Fibroblast of gingiva (primary cell): ENCODE results near the gene SREBF2.
"Not testable (repeated sequence)": the region's sequence is repeated elsewhere in the genome, so short reads cannot be mapped to it uniquely, and the experiment has no call there.

ENCODE experiments used
- DNase-seq: peaks from one replicate; pipeline ENCODE4 v3.0.0-alpha.2; 2011; ENCODE audit warnings: low read depth

SREBF2 gene

DNA sequence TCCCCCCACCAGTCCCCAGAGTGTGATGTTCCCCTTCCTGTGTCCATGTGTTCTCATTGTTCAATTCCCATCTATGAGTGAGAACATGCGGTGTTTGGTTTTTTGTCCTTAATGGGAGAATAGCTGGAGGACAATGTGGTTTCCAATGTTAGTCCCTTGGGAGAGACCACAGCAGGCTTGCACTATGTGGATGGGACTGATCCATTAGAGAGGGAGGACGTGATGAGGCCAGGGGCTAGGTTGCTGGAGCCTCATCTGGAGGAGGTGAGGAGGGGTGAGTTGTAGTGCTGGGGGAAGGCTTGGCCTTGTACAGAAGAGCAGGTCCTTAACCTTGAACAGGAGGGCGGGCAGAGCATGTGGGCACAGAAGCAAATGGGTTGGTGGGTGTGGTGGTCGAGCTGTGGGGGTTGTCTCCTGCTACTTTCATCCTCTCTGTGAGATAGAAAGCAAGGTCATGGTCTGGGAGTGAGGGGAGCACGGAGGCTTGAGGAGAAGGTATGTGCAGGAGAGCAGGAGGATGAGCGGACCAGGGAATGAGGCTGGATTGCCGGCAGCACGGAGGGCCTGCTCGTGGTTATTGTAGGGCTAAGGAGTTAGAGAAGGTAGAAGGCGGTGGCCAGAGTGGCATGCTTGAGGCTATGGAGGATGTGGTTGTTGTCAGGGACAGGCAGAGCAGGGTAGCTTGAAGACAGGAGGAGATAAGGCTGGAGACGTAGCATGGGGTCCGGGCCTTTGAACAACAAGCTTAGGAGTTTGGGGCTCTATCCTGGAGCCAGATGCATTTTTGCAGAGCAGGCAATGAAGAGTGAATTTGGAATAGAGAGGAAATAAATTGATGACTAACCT lies 11.2 kb upstream of the SREBF2 start:
- DNase-seq: no peak

DNA sequence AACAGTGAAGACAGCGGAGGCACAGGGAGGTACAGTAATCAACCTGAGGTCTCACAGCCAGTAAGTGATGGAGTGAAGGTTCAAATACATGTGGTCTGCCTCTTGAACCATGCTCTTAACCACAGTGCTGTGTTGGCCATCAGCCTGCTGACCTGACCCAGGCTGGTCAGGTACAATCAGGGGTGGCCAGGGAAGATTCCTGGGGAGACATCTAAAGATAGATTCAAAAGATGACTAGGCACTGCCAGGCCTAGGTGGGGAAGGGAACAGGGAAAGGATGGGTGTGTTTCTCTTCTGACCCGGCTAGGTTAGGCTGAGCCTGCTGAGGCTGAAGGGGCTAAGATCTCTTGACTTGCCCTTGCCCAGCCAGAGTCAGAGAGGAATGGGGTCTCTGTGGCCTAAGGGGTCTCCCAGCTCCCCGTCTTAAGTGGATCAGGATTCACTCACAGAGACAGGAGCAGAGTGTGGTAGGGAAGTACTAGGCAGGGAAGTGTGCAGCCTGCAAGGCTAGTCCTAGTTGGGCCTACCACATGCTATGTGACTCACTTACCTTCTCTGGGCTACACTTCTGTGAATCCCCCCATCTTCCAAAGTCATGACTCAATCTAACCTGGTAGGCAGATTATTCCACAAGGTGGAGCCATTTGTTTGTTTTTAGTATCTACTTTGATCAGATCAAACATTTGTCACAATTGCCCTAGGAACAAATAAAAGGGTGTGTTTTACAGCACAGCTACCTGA lies 10.4 kb upstream of the SREBF2 start:
- peak; percentile 28 for DNase-seq

DNA sequence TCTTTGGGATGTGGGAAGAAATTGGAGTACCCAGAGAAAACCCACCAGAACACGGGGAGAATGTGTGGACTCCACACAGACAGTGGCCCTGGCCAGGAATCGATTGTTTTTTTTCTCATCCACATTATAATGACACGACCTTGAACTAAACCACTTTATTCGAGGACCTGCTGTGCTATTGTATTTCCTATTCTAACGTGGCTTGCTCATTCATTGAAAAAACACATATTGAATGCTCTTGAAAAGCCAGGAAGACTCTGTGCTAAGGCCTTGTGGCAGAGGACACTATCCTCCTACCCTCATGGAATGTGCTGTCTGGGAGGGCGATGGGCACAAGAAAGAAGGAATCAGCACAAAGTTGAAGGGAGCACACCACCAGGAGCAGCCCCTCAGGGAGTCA lies 9.1 kb upstream of the SREBF2 start:
- no peak for DNase-seq

DNA sequence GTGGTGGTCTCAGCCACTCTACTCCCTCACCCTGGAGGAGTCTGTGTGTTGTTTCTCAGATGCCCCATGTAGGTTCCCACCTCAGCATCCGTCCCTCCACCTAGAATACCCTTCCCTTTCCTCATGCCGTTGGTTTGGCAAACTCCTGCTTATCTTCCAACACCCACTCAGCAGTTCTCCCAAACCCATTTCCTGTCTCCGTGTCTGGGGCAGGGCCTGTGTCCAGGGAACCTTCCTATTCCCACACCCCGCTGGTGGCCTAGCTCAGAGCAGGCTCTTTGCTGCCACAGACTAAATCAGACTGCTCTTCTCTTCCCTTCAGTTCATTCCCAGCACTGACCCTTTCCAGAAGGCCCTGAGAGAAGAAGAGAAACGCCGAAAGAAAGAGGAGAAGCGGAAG lies 7.5 kb upstream of the SREBF2 start:
- DNase-seq: no peak

DNA sequence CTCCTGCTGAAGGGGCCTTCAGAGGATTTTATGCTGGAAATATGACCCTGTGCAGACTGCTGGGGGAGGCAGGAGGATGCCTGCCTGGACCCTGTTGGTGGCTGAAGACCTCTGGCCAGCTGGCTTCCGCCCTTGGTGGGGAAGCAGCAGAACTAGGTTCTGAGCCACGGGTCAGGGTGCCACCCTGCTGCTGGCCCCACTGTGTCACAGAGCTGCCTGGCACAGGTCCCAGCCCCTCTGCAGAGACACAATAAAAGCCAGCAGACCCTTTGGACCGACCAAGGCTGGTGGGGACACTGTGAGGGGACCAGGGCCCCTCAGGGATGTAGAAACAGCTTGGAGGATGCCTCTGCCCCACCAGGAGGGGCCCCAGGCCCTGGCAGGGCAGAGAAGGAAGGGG lies 6.9 kb upstream of the SREBF2 start:
- DNase-seq: no peak

DNA sequence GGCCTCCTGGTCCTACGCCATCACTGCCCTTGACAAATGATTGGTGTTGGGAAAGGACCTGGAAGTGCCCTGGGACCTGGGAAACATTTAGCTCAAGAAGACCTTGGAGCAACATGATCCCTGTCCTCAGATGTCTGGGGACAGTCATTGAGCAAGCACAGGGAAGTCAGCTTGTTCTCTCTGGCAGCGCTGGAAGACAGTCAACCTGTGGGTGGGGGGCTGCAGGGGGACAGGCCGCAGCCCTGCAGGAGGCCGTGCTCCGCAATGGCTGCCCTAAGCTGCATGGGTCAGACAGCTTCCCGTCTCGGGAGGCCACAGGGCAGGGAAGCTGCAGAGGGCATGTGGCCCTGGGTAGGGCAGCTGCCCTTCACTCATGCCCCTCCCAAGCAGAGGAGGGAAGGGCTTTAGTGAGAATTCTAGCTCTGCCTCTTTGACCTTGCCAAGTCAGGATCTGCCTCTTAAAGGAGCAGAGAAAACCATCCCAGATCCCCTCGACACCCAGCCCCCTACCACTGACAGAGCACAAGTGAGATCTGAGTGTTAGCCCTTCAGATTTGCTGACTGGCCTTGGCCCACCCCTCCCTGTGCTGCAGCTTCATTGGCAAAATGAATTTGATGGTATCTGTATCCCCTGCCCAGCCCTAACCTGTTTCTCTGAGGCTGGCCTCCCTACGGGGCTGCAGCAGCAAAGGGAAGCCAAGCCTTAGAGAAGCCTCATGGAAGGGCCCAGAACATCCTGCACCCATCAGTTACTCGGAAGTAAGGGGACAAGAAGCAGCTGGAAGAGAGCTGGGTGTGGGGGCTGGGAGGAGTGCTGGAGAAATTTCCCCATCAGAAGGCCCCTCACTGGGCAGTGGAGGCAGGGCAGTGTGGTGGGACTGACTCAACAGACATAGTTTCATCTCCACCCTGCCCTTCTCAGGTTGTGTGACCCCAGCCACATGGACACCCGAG lies 6.2 kb upstream of the SREBF2 start:
- no peak for DNase-seq

DNA sequence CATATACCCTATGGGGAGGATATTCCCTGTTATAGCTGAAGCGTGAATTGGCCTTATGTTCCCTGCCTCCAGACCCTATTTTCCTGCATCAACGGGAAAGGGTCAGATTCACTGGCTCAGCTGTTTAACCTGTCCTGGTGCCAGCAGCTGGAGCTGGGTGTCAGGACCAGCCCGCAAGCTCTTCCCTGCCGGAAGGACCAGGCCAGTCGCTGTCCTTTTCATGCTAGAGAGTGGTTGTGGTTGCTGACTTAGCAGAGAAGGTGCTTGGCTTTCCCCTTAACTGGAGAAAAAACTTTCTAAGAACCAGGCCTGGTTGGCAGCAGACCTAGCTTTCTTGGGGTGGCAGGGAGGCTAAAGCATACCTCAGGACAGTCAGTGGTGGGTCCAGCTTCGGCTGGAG lies 5.2 kb upstream of the SREBF2 start:
- no peak for DNase-seq

DNA sequence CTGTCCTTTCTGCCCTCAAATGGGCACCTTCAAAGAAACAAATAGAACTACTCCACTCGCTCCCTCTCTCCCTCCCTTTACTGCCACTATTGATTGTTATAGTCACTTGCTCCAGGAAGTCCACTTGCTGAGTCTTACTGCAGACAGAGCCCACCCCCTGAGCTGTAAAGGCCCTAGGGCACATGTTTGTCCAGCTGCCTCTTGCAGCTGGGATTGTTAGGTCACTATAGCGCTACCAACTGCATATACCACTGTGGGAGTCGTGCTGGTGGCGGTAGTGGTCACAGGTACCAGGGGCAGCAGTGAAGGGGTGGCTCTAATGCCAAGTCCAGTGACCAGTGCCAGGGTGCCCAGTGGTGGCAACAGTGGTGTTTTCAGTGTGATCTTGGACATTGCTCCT lies 4.4 kb upstream of the SREBF2 start:
- no peak for DNase-seq

DNA sequence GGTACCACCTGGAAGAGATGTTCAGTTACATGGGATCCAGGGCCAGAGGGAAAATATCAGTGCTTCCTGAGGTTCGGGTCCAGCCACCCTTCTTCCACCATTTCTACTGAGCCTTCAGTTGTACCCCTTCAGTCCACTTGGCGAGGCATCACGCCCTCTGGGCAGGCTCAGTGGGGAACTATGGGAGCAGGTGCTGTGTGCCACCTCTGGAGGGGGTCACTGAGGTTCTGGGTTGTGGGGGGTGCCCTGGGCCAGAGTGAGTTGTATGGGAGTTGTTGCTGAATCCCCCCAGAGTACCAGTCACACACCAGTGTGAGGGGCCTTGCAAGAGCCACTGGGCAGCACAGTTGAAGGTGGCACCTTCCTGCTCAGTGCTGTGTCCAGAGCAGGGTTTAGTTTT lies 2.7 kb upstream of the SREBF2 start:
- DNase-seq: no peak

DNA sequence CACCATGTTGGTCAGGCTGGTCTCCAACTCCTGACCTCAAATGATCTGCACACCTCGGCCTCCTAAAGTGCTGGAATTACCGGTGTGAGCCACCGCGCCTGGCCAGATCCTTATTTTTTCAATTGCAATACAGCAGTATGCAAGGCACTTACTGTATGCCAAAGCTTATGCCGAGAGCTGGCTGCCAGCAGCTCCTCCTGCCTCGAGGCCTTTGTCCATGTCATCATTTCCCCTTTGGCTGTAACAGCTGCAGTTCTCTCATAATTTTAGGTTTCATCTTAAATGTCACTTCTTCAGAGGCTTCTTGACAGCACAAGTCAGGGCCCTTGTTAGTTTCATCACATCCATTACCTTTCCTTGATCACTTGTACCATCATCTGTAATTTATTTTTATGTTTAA lies 1.5 kb upstream of the SREBF2 start:
- peak; percentile 71 for DNase-seq

DNA sequence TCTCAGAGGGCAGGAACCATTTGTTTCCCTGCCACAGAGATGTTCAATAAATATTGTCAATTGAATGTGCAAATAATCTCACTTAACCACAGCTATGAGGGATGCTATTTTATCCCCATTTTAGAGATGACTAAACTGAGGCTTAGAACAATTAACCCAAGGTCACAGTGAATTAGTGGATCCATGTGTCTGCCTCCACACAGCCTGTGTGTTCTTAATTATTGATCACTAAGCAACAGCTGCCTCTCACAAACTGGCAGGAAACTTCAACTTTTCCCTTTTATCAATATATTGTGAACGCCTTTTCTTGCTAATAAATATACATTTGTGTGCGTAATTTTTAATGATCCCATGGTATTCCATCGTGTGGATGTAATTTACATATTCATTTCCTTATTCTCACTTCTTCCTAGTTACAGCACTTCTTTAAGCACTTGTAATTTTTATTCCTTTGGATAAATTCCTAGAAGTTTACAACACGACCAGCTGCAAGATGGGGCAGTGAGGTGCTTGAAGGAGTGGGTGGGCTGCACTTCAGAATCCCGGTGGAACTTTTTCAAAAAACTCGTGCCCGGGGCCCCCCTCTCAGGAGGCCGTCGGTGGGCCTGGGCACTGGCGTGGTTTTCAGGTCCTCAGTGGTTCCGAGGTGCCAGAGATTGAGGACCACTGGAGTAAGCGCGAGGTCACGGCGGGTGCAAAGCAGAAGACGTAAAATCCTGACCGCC lies 915 bp upstream of the SREBF2 start:
- DNase-seq: no peak

DNA sequence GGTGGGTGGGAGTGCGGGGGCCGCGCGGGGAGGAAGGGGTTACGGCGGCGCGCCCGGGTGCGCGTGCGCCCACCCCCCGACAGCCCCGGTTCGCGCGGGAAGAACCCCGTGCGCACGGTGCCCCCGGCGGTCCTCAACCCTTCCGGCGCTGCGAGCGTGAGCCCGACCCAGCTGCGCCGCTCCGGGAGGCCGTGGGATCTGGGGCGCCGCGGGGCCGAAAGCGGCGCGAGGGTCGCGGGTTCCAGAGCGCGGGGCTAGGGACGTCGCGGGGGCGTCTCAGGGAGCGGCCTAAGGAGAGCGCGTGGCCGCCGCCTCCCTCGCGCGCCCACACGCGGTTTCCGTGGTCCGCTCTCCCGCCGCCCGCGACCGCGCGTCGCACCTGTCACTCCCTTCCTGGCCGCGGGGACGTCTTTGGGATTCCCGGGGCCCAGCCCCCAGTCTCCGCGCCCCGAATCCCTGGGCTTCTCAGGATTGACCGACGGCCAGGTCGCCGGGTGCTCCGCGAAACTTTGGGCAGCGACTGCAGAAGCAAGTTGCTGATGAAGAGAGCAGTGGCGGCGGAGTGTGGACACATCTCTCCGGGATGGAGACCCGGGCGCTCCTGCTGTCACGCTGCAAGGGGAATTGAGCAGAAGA lies 582 bp downstream of the SREBF2 start:
- no peak for DNase-seq

DNA sequence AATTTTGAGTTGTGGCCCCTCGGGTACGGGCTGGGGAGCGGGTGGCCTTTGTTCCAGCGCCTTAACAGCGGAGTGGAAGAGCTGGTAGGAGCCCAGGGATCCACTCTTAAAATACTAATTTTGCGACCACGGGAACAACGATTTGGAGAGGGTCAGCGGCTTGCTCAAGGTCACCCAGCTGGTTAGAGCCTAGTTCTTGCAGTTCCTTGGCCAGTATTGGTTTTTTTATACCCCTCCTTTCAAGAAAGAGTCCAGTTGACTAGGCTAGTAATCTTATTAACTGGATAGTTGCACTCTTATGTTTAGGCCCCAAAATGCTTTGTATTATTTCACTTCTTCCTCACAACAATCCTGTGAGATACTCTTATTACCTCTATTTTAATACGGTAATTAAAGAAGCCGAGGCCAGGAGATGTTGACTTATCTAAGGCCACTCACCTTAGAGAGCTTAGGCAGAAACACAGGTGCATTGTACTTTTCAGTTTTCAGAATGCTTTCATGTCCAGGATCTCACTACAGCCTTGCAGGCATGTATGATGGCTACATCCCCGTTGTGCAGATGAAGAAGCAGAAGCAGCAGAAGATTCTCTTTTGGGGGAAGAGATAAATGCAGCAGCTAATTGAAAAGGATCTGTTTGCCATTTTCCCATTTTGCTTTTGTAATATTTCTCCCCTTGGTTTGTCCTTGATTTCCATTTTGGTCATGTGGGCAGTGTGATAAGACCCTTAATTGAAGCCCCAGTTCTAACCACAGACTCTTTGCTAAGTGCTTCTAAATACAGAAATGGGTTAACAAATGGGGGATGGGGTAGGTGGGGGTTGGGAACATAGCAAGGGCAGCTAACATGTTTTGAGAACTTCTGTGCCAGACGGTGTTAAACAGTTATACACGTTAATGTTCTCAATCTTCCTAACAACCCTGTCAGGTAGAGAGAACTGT lies 1.4 kb downstream of the SREBF2 start:
- DNase-seq: no peak

DNA sequence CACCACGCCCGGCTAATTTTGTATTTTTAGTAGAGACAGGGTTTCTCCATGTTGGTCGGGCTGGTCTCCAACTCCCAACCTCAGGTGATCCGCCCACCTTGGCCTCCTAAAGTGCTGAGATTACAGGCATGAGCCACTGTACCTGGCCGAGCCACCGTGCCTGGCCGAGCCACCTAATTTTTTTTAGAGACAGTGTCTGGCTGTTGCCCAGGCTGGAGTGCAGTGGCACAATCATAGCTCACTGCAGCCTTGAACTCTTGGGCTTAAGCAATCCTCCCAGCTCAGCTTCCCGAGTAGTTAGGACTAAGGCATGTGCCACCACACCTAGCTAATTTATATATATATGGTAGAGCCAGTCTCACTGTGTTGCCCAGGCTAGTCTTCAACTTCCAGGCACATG lies 2.6 kb downstream of the SREBF2 start:
- DNase-seq: not testable (repeated sequence)

DNA sequence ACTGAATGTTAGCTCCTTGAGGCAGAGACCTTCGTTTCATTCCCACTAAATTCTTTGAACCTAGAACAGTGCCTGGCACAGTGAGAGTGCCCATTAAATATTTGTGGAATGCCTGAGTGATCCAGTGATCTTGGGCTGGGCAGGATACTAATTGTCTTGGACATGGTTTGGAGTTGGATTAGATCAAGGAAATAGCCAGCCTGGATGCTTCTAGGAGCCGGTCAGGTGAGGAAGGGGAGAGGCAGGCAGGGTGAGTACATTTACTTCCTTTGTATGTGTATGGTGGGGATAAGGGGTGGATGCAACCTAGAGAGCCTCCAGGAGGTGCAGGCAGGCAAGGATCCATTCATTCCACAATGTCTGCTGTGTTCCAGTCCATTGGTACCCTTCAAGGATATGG lies 3.6 kb downstream of the SREBF2 start:
- no peak for DNase-seq

DNA sequence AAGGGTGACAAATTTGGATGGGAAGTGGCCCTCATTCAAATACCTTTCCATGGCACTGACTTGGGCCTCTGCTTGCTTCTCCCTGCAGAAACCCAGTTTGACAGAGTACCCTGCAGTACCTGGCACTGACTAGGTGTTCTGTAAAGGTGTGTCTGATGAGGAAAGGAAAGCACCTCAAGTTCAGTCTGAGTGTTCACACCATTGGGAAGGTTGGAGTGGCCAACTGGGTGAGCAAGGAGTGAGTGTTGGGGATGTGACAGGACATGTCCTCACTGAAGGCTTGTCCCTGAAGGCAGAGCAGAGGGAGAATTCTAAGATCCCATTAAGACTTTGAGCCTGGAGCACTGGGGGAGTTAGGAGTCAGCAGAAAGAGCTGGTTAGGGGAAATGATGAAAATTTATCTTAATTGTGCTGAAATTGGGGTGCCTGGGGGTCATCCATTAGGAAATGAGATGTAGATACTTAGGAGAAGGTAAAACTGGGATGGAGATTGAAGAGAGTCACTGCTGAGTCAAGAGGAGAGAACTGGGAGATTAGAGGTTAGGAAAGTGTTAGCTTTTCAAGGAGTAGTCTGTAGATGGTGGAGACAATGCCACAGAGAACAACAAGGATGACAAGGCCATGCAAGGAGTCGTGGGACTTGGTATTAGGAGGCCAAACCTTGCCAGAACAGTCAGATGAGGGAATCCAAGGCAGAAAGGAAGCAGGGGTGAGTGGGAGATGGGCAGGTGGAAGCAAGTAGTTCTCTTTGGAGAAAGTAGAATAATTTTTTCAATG lies 6.1 kb downstream of the SREBF2 start:
- DNase-seq: no peak

DNA sequence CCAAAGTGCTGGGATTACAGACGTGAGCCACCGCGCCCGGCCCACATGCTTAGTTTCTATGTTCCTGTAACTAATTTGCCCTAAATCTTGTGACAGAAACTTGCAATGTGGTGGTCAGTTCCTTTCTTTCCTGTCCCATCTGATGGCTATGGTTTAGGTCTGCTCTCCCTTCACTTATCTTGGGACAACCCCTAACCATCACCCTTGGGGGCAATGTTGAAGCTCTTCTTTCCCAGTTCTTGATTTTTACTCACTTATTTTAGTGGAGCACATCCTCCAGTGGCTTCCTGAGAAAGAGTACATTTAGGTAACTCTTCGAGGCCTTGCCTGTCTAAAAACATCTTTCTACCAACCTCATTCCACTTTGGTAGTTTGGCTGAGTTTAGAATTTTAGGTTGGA lies 7.3 kb downstream of the SREBF2 start:
- DNase-seq: no peak

DNA sequence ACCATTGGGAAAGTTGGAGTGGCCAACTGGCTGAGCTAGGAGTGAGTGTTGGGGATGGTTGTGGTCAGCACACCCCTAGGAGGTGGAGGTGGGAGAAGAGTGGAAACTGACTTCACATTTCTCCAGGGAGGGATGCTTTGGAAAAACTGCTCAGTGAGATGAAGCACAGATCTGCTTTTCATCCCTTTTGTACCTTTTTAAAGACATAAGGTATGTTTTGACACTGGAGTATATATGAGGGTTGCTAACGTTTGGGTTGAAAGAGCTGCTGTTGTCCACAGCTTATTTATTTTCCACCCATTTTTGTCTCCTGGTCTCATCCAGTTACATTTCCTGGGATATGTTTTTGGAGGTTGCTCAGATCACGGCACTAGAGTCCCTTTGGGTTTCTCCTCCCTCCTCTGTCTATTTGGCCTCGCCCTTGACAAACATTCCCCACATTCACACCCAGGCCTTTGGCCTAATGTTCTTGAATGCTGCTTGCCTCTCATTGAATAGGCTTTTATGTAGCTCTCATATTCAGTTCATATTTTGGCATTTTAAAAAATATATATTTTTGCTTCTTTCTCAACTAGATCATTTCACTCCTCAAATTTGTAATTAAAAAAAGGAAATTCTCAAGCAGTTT lies 8.3 kb downstream of the SREBF2 start:
- DNase-seq: no peak
